ENCODE measurements around the gene CRYBG1.

GRCh38 chr6:106514583-106514885 is 154.0 kb downstream of the CRYBG1 start:
- TF ChIP-seq CTCF (IDR thresholded peaks at IDR 0.05; ENCODE audit: insufficient read depth, low read length) (no peak), GABPA (IDR thresholded peaks at IDR 0.05; ENCODE audit: low read depth) (no peak)
